K562 (cell line): ENCODE results near the gene OMA1. TPM values are rescaled to one million over a fixed set of nuclear protein-coding genes. Genes with fewer than 3 reads are reported as not detected.

ENCODE experiments used
- ATAC-seq: fragments of 200-7000 bp; cut with Tn5 transposase; 3 replicates; pipeline ENCODE4 v1.9.1; 2020; ENCODE audit warnings: moderate library complexity
- BruUV-seq: library from RNA; stranded (reverse); fragments of 400-500 nt; replicated peaks from 2 replicates; lab custom pipeline; 2021; lab: Mats Ljungman, UMichigan
- CTCF ChIA-PET: fragments of 300-600 bp; formaldehyde crosslinking; extraction: SDS; loops from one replicate; lab custom pipeline; 2021; ENCODE audit warnings: low intra/inter-chr PET ratio; lab: Yijun Ruan, JAX
- POLR2A ChIA-PET: fragments of 300-600, 350-650 bp; sonication (Branson Sonifier 250); formaldehyde crosslinking; extraction: SDS; loops from one replicate; lab custom pipeline; 2021; ENCODE audit warnings: antibody characterized with exemption, inconsistent platforms; lab: Yijun Ruan, JAX
- DNase-seq, 4 experiments: peaks; one replicate each; pipeline versions ENCODE4 v3.0.0 to v3.0.0-alpha.2; 2011 to 2018; ENCODE audit warnings: low spot score in 3 of 4, mixed read lengths in 3 of 4; ENCODE audit errors: extremely low read depth in 1 of 4
- FAIRE-seq: peaks from 2 replicates; lab custom pipeline; 2011; peaks lifted over from hg19 to GRCh38; lab: Jason Lieb, UNC
- H2AFZ ChIP-seq: 2 replicates; pipeline ENCODE4 v1.6.0; 2011; ENCODE audit warnings: low read depth, low read length, control low read depth, inconsistent platforms
- H3K27ac ChIP-seq: fragments of 200-600 bp; 3 replicates; pipeline ENCODE4 v1.8.0; 2011; ENCODE audit warnings: low read depth, mild to moderate bottlenecking, control low read depth, inconsistent platforms, low read length, moderate library complexity, mixed read lengths; ENCODE audit errors: extremely low read depth
- H3K27me3 ChIP-seq, 2 experiments: fragments of 300-600 bp in 1 of 2; 2 replicates in 1 of 2; 3 replicates in 1 of 2; pipeline versions ENCODE4 v1.6.0 to v1.8.0; 2011; ENCODE audit warnings: inconsistent platforms in 2 of 2, low read length in 2 of 2, mild to moderate bottlenecking in 1 of 2, mixed read lengths in 1 of 2, moderate library complexity in 1 of 2; ENCODE audit not compliant: control insufficient read depth in 2 of 2, insufficient read depth in 2 of 2
- H3K36me3 ChIP-seq: fragments of 300-600 bp; 3 replicates; pipeline ENCODE4 v1.8.0; 2011; ENCODE audit warnings: mild to moderate bottlenecking, low read length, inconsistent platforms; ENCODE audit not compliant: control insufficient read depth, insufficient read depth
- H3K4me1 ChIP-seq, 2 experiments: fragments of 200-600 bp in 1 of 2; replicated peaks in 1 of 2; 2 replicates in 1 of 2; 3 replicates in 1 of 2; pipeline versions ENCODE4 v1.5.1 to v1.8.0; 2011; ENCODE audit warnings: inconsistent platforms in 2 of 2, low read length in 2 of 2, mild to moderate bottlenecking in 1 of 2, mixed read lengths in 1 of 2, moderate library complexity in 1 of 2; ENCODE audit not compliant: control insufficient read depth in 2 of 2, insufficient read depth in 2 of 2
- H3K4me2 ChIP-seq: 2 replicates; pipeline ENCODE4 v1.6.1; 2011; ENCODE audit warnings: low read length, control low read depth, inconsistent platforms, mixed read lengths; ENCODE audit not compliant: insufficient read depth
- H3K4me3 ChIP-seq: fragments of 200-600 bp; sonication (generic), shearing (Covaris generic); 2 replicates; pipeline ENCODE4 v1.5.1; 2016; ENCODE audit warnings: control low read depth, inconsistent platforms
- H3K79me2 ChIP-seq: fragments of 200-600 bp; 3 replicates; pipeline ENCODE4 v1.8.0; 2011; ENCODE audit warnings: low read length, inconsistent platforms; ENCODE audit not compliant: control insufficient read depth, insufficient read depth
- H3K9ac ChIP-seq, 2 experiments: 2 replicates each; pipeline versions ENCODE4 v1.6.0 to v1.6.1; 2011; ENCODE audit warnings: low read depth in 2 of 2, low read length in 2 of 2, control low read depth in 1 of 2, inconsistent platforms in 1 of 2, mild to moderate bottlenecking in 1 of 2, mixed read lengths in 1 of 2; ENCODE audit not compliant: insufficient read depth in 1 of 2
- H3K9me1 ChIP-seq: one replicate; pipeline ENCODE4 v1.6.0; 2011; ENCODE audit warnings: inconsistent platforms, mild to moderate bottlenecking, low read length, moderate library complexity; ENCODE audit not compliant: control insufficient read depth, insufficient read depth
- H3K9me3 ChIP-seq: replicated peaks from 2 replicates; pipeline ENCODE4 v1.5.1; 2011; ENCODE audit warnings: low read depth, low read length, inconsistent platforms; ENCODE audit not compliant: control insufficient read depth, insufficient read depth
- H4K20me1 ChIP-seq: replicated peaks from 2 replicates; pipeline ENCODE4 v1.6.1; 2011; ENCODE audit warnings: low read length, inconsistent platforms, mixed read lengths; ENCODE audit not compliant: control insufficient read depth, insufficient read depth
- ARHGAP35 ChIP-seq: fragments of 450-650 bp; IDR thresholded peaks from 2 replicates; pipeline ENCODE4 v1.6.1; 2018; ENCODE audit not compliant: partially characterized antibody
- ATF2 ChIP-seq: sonication (generic); formaldehyde crosslinking; IDR thresholded peaks from 2 replicates; pipeline ENCODE4 v1.8.1; 2022; ENCODE audit warnings: missing genetic modification reagents
- DNMT1 ChIP-seq: fragments of 450-650 bp; IDR thresholded peaks from 2 replicates; pipeline ENCODE4 v1.6.1; 2016; ENCODE audit warnings: antibody characterized with exemption, mild to moderate bottlenecking
- HDAC6 ChIP-seq: IDR thresholded peaks from 2 replicates; pipeline ENCODE4 v1.6.1; 2012; ENCODE audit warnings: low read depth, mild to moderate bottlenecking, control low read depth, inconsistent platforms, low read length, moderate library complexity
- HDGF ChIP-seq: fragments of 450-650 bp; IDR thresholded peaks from 2 replicates; pipeline ENCODE4 v1.6.1; 2016
- HINFP ChIP-seq: fragments of 450-650 bp; conservative IDR thresholded peaks from 2 replicates; pipeline ENCODE4 v1.6.1; 2016; ENCODE audit warnings: missing genetic modification characterization, low read depth, mild to moderate bottlenecking, control low read depth, missing compliant biosample characterization
- ILK ChIP-seq: fragments of 450-650 bp; IDR thresholded peaks from 2 replicates; pipeline ENCODE4 v1.6.1; 2016; ENCODE audit warnings: missing genetic modification characterization, low read depth, mild to moderate bottlenecking, missing compliant biosample characterization, moderate library complexity, borderline replicate concordance
- KAT2B ChIP-seq: IDR thresholded peaks from one replicate; pipeline ENCODE4 v1.6.1; 2012; ENCODE audit warnings: low read depth, mild to moderate bottlenecking, control low read depth, inconsistent platforms, low read length, moderate library complexity
- MIER1 ChIP-seq: fragments of 450-650 bp; IDR thresholded peaks from 2 replicates; pipeline ENCODE4 v1.6.1; 2016; ENCODE audit warnings: antibody characterized with exemption, mild to moderate bottlenecking, low read depth
- NR3C1 ChIP-seq: sonication (generic); formaldehyde crosslinking; IDR thresholded peaks from 2 replicates; pipeline ENCODE4 v1.8.1; 2022; ENCODE audit warnings: missing genetic modification reagents
- ZNF282 ChIP-seq: sonication (generic); formaldehyde crosslinking; IDR thresholded peaks from 2 replicates; pipeline ENCODE4 v1.8.1; 2023; ENCODE audit warnings: missing genetic modification reagents
- ZNF609 ChIP-seq: sonication (generic); formaldehyde crosslinking; IDR thresholded peaks from 2 replicates; pipeline ENCODE4 v1.8.1; 2023; ENCODE audit warnings: missing genetic modification reagents, mild to moderate bottlenecking, borderline replicate concordance
- WGBS: fragments of 100-300 bp; shearing (Covaris generic); methylation state at CpG from one replicate; pipeline ENCODE4 v1.1.6; 2016; ENCODE audit warnings: low coverage, mixed read lengths; ENCODE audit not compliant: insufficient coverage; ENCODE audit errors: missing lambda C conversion rate; 5-methylcytosine and 5-hydroxymethylcytosine counted together
- in situ Hi-C: fragments of 300-500 bp; cut with MboI; formaldehyde crosslinking; loops from 4 replicates; pipeline ENCODE4 v1.15.0; 2018; ENCODE audit warnings: inconsistent platforms, mixed read lengths
- intact Hi-C: fragments of 100-400 bp; cut with micrococcal nuclease; formaldehyde crosslinking; loops from 2 replicates; pipeline ENCODE4 v1.14.2; 2022
- polyA plus RNA-seq, 8 experiments: library from polyadenylated mRNA; depleted of rRNA in 4 of 8; stranded (reverse) in 5 of 8; unstranded in 3 of 8; fragments of >200 nt; fragmentation: Nextera tagmentation in 2 of 8; fragmentation: Illumina TruSeq in 1 of 8; extraction: Ambion mirVana in 2 of 8; extraction: Trizol in 1 of 8; gene quantifications; 2 replicates each; pipeline versions ENCODE4 v1.2.1 to v1.2.3, GENCODE V29; 2011 to 2014; ENCODE audit warnings: inconsistent platforms in 1 of 8, missing spikeins in 1 of 8
- total RNA-seq, 7 experiments: library from RNA; depleted of rRNA in 6 of 7; stranded (reverse); fragments of >200 nt in 6 of 7; fragmentation: Illumina TruSeq in 2 of 7; extraction: Trizol in 2 of 7; gene quantifications; 2 replicates each; pipeline versions ENCODE4 v1.2.1 to v1.2.3, GENCODE V29; 2011 to 2021; ENCODE audit warnings: low replicate concordance in 1 of 7
- TF ChIP-seq, protein P1 (sequence below), 2 experiments: fragments of 450-650 bp in 1 of 2; sonication (generic) in 1 of 2; formaldehyde crosslinking in 1 of 2; IDR thresholded peaks in 1 of 2; conservative IDR thresholded peaks in 1 of 2; 2 replicates each; pipeline versions ENCODE4 v1.6.1 to v1.8.1; 2016 to 2023; ENCODE audit warnings: mild to moderate bottlenecking in 2 of 2, moderate library complexity in 2 of 2, inconsistent platforms in 1 of 2, missing genetic modification reagents in 1 of 2

Gene OMA1
- total and polyA plus RNA-seq, 9 of the 15 experiments (the other 6 are each of a cell fraction or from before 2014, with no cell fraction given) = 16.6 to 51.5 (median 33.5) TPM

DNA sequence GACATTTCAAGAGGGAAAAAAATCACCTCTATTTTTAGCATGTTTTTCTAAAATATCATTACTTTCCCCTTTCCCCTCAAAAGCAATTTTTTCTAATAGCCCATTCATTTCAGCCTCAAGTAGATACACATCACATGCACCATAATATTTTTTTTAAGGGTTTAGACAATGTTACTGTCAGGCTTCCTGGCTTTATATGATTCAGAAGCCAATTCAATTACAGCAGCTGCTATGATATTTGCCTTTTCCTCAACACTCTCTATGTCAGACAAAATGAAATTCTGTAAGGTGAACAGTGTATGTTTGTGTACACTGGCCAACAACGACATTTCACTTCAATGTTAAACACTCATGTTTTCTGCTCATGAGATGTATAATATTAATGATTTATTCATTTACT lies 46.5 kb downstream of the OMA1 start (continued):
- TF ChIP-seq ATF2 (CRISPR knock-in tag) (no peak), HINFP (tag) (no peak), ILK (tag) (no peak), DNMT1 (no peak), ARHGAP35 (no peak)

DNA sequence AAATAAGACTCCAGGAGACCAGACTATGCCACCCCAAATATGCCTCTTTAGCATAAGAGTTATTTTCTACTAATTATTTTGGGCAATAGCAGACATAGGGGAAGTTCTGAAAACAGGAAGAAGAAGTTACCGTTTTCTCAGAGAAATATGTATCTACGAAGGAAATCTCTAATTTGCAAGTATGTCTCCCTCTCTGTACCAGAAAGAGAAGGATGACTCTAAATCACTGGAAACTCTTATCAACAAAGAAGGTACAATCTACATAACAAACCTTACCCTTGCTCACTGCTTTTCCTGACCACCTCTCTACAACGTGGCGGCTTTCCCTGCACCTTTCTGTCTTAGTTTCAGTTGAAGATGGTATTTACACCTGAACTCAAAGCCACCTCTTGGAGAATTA lies 49.0 kb downstream of the OMA1 start:
- Histone ChIP-seq H3K79me2 (no peaks in the 10 kb centered on the region), H3K9ac (no peak overlapping the region), H2AFZ (no peak overlapping the region), H4K20me1 (no peaks in the 10 kb centered on the region), H3K4me1 (no peaks in the 10 kb centered on the region), H3K9me1 (no peaks in the 10 kb centered on the region), H3K4me3 (no peak overlapping the region), H3K36me3 (no peaks in the 10 kb centered on the region), H3K27me3 (no peaks in the 10 kb centered on the region), H3K4me2 (no peak overlapping the region), H3K27ac (no peak overlapping the region), H3K9me3 (no peaks in the 10 kb centered on the region)
- WGBS = 43% methylated on average over 4 of the region's 4 CpGs
- FAIRE-seq = no peak
- ChIA-PET CTCF (no interaction called here), POLR2A (no interaction called here)
- no TSS peak for BruUV-seq
- no peak for DNase-seq
- intact Hi-C loops (no loop called here), in situ Hi-C loops (no loop called here)
- no peak for ATAC-seq
- TF ChIP-seq ZNF282 (no peak), MIER1 (no peak), HDAC6 (no peak), KAT2B (no peak), ZNF609 (CRISPR knock-in tag) (no peak), HDGF (no peak), NR3C1 (no peak)
- TF ChIP-seq, protein P1, sequence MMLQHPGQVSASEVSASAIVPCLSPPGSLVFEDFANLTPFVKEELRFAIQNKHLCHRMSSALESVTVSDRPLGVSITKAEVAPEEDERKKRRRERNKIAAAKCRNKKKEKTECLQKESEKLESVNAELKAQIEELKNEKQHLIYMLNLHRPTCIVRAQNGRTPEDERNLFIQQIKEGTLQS (IDR thresholded peaks at IDR 0.05) = no peak
- TF ChIP-seq, protein P1 (CRISPR knock-in tag; conservative IDR thresholded peaks at IDR 0.05) = no peak
